Fibroblast of villous mesenchyme (primary cell): ENCODE data around the gene RFX3. TPM values are rescaled to one million over a fixed set of nuclear protein-coding genes. Genes with fewer than 3 reads are reported as not detected.

Experiments used
- DNase-seq: peaks from one replicate; pipeline ENCODE4 v3.0.0-alpha.2; 2010; ENCODE audit warnings: low read depth
- H3K4me3 ChIP-seq: 2 replicates; pipeline ENCODE4 v1.5.1; 2011; ENCODE audit warnings: low read depth, mild to moderate bottlenecking, low read length
- total RNA-seq: library from RNA; depleted of rRNA; stranded (reverse); fragments of >200 nt; gene quantifications from 2 replicates; pipeline ENCODE4 v1.2.3, GENCODE V29; 2012
- TF ChIP-seq, protein P1 (sequence below): IDR thresholded peaks from 2 replicates; pipeline ENCODE4 v1.5.1; 2012; ENCODE audit warnings: low read depth, mild to moderate bottlenecking, low read length; ENCODE audit not compliant: insufficient read depth

The RFX3 gene
- total RNA-seq, 1 donor, result 3.5 TPM

- no peak for DNase-seq
- TF ChIP-seq, protein P1, sequence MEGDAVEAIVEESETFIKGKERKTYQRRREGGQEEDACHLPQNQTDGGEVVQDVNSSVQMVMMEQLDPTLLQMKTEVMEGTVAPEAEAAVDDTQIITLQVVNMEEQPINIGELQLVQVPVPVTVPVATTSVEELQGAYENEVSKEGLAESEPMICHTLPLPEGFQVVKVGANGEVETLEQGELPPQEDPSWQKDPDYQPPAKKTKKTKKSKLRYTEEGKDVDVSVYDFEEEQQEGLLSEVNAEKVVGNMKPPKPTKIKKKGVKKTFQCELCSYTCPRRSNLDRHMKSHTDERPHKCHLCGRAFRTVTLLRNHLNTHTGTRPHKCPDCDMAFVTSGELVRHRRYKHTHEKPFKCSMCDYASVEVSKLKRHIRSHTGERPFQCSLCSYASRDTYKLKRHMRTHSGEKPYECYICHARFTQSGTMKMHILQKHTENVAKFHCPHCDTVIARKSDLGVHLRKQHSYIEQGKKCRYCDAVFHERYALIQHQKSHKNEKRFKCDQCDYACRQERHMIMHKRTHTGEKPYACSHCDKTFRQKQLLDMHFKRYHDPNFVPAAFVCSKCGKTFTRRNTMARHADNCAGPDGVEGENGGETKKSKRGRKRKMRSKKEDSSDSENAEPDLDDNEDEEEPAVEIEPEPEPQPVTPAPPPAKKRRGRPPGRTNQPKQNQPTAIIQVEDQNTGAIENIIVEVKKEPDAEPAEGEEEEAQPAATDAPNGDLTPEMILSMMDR, result no peak
These were observed 262.1 kb downstream of the RFX3 start for GRCh38 chr9:3263698-3264097.

GRCh38 chr9:3262826-3263529, 262.8 kb downstream of the RFX3 start:
- TF ChIP-seq, protein P1, result no peak
- no peak for DNase-seq
- no peak overlapping the region for H3K4me3 ChIP-seq

More at GRCh38 chr9:3263698-3264097, 262.1 kb downstream of the RFX3 start:
- H3K4me3 ChIP-seq, result no peak overlapping the region

GRCh38 chr9:3261484-3261883, 264.3 kb downstream of the RFX3 start:
- no peak for DNase-seq

DNA sequence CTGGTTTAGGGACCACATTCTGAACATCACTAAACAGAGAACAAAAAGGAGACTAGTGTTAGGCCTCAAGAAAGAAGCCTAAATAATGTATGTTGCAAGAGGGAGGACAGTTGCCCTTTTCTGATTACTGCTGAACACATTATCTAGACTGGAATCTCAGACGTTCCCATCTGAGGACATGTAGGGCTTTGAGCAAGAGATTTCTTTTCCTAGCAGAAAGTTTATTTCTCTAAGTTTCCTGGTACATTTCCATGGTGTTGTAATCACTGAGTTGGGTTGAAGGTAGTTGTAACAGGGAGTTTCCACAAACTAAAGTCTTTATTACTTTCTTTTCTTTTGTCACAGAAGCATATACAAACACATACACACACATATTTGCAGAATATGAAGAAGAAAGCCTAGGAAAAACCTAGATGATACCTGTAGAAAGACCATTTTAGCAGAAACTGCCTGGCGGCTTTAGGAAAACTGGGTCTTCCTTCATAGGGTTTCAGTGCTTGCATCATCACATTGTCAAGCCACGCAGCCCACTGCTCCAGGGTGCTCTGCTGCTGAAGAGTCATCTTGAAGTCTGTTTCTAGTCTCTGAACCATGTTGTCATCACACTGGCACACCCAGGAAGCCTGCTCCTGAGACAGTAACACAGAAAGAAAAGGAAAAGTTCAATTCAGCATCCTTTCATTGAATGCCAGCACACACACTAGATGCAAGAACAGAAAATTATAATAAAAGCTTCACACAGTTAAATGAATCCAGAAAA, 269.1 kb downstream of the RFX3 start:
- DNase-seq, result peak; percentile 85
- TF ChIP-seq, protein P1, result no peak
- H3K4me3 ChIP-seq, result no peak overlapping the region

More at GRCh38 chr9:3261484-3261883, 264.3 kb downstream of the RFX3 start:
- no peak overlapping the region for H3K4me3 ChIP-seq
- TF ChIP-seq, protein P1, result no peak

GRCh38 chr9:3251309-3251708, 274.5 kb downstream of the RFX3 start:
- H3K4me3 ChIP-seq, result no peak overlapping the region
- no peak for DNase-seq
- TF ChIP-seq, protein P1, result no peak

- TF ChIP-seq, protein P1, result no peak
- no peak for DNase-seq
- H3K4me3 ChIP-seq, result no peak overlapping the region
These were observed 275.1 kb downstream of the RFX3 start for GRCh38 chr9:3250741-3251140.
